Heart left ventricle (tissue), 16 donors: Measurements from ENCODE around the gene SNRNP70. TPM values are rescaled to one million over a fixed set of nuclear protein-coding genes. Genes with fewer than 3 reads are reported as not detected.

Source experiments
- ATAC-seq, 4 donors: fragments of 200-7000 bp; cut with Tn5 transposase; one replicate each; pipeline ENCODE4 v1.9.1; 2020 to 2022; ENCODE audit warnings: moderate library complexity in 4 of 4, mild to moderate bottlenecking in 3 of 4, moderate number of reproducible peaks in 1 of 4
- DNase-seq, 5 donors: peaks; one replicate each; pipeline ENCODE4 v3.0.0-alpha.2; 2020
- H3K27ac ChIP-seq, 12 donors: fragments of 200-600 bp; sonication (generic) in 4 of 12; one replicate each; pipeline versions ENCODE4 v1.5.0 to v1.8.0; 2016 to 2022; ENCODE audit warnings: mild to moderate bottlenecking in 2 of 12
- H3K27me3 ChIP-seq, 9 donors: fragments of 200-600 bp; sonication (generic) in 2 of 9; one replicate each; pipeline versions ENCODE4 v1.5.1 to v1.8.0; 2016 to 2022; ENCODE audit warnings: mild to moderate bottlenecking in 3 of 9
- H3K36me3 ChIP-seq, 9 donors: fragments of 200-600 bp; sonication (generic) in 2 of 9; one replicate each; pipeline versions ENCODE4 v1.5.0 to v1.8.0; 2018 to 2022; ENCODE audit warnings: mild to moderate bottlenecking in 2 of 9
- H3K4me1 ChIP-seq, 12 donors: fragments of 200-600 bp; sonication (generic) in 4 of 12; one replicate each; pipeline versions ENCODE4 v1.5.0 to v1.8.0; 2016 to 2022; ENCODE audit warnings: mild to moderate bottlenecking in 3 of 12
- H3K4me3 ChIP-seq, 12 donors: fragments of 200-600 bp; sonication (generic) in 4 of 12; one replicate each; pipeline versions ENCODE4 v1.5.0 to v1.8.0; 2017 to 2022; ENCODE audit warnings: mild to moderate bottlenecking in 9 of 12, moderate library complexity in 4 of 12
- H3K9me3 ChIP-seq, 12 donors: fragments of 200-600 bp; sonication (generic) in 4 of 12; one replicate each; pipeline versions ENCODE4 v1.5.0 to v1.8.0; 2016 to 2022; ENCODE audit warnings: mild to moderate bottlenecking in 1 of 12
- POLR2A ChIP-seq, 2 donors: fragments of 450-650 bp; IDR thresholded peaks; one replicate each; pipeline ENCODE4 v1.6.1; 2017; ENCODE audit warnings: antibody characterized with exemption in 2 of 2, mild to moderate bottlenecking in 2 of 2, moderate library complexity in 2 of 2
- WGBS, 4 donors: extraction: QIAGEN DNeasy Blood & Tissue Kit in 2 of 4; methylation state at CpG; one replicate each; pipeline versions ENCODE4 v1.1.5 to v1.1.7; 2013 to 2018; 5-methylcytosine and 5-hydroxymethylcytosine counted together
- intact Hi-C, 10 donors: fragments of 100-400 bp; cut with DNase I; formaldehyde crosslinking; loops; one replicate each; pipeline versions ENCODE4 v1.11.1 to v1.14.2; 2022
- polyA plus RNA-seq, 2 donors: library from polyadenylated mRNA; stranded (reverse); fragments of 200-250 nt; gene quantifications; one replicate each; pipeline ENCODE4 v1.2.3, GENCODE V29; 2013
- total RNA-seq, 9 donors: library from RNA; depleted of rRNA in 2 of 9; stranded (reverse); fragments of >200 nt in 2 of 9; fragmentation: NEBNext Ultra II Directional in 3 of 9; extraction: Animal tissue kit (Norgen Biotek cat#: 25700) in 3 of 9; gene quantifications; one replicate each; pipeline versions ENCODE4 v1.1.0 to v1.2.4, GENCODE V29; 2016 to 2023
- TF ChIP-seq, protein P1 (sequence below), 12 donors: fragments of 200-600 bp; sonication (generic) in 4 of 12; IDR thresholded peaks; one replicate each; pipeline versions ENCODE4 v1.5.0 to v1.8.0; 2018 to 2022; ENCODE audit warnings: antibody characterized with exemption in 12 of 12, mild to moderate bottlenecking in 5 of 12
- donor health status: ischemic (EF 13 %, LVEDD 7.1; RV severe dilation, severe dysfunction).
- donor health status: healthy with polysubstance abuse.
- donor health status: DM: no; HTN: yes; CAD: no.
- donor health status: DM: no; HTN: no; CAD: no.
- donor health status: ischemic (EF 25% LVEDD 6.9; RV normal size, moderate dysfunction).
- donor health status: ischemic (EF 25% LVEDD 5.7; RV mildly dilated, moderate dysfunction).
- donor health status: healthy.
- donor health status: DM: yes; HTN: yes; CAD: no.
- donor health status: ischemic (EF 35%, LVEDD 5.7; RV mildly dilated, moderate dysfunction).
- donor health status: nonischemic (EF 11% LVEDD 7.7; RV severe dilation, severe dysfunction).
- donor health status: DM: yes; HTN: yes; CAD: no.
- donor health status: PGD.
- donor health status: ischemic (EF 29% LVEDD 5.4; RV normal size, mild dysfunction).
- donor health status: nonischemic (EF 23%, LVEDD 6.1; RV moderate dilation, normal function).

Gene SNRNP70
- total and polyA plus RNA-seq, 11 donors, result 61.6 to 163 (median 96.6) TPM

GRCh38 chr19:49080392-49080791, 4.9 kb upstream of the SNRNP70 start:
- peaks cover 0 to 7% (median 5%) of the 10 kb centered on the region in 12 donors for H3K4me1 ChIP-seq
- peaks cover 0 to 3% (median 0%) of the 10 kb centered on the region in 9 donors for H3K27me3 ChIP-seq
- H3K4me3 ChIP-seq, result no peak overlapping the region
- H3K36me3 ChIP-seq, result no peaks in the 10 kb centered on the region
- WGBS, 4 donors, result 77 to 94% (median 91%) methylated on average over 4 of the region's 4 CpGs
- H3K9me3 ChIP-seq, result no peaks in the 10 kb centered on the region
- intact Hi-C loops, result no loop called here
- no peak for TF ChIP-seq POLR2A (IDR thresholded peaks at IDR 0.05)
- TF ChIP-seq, protein P1, sequence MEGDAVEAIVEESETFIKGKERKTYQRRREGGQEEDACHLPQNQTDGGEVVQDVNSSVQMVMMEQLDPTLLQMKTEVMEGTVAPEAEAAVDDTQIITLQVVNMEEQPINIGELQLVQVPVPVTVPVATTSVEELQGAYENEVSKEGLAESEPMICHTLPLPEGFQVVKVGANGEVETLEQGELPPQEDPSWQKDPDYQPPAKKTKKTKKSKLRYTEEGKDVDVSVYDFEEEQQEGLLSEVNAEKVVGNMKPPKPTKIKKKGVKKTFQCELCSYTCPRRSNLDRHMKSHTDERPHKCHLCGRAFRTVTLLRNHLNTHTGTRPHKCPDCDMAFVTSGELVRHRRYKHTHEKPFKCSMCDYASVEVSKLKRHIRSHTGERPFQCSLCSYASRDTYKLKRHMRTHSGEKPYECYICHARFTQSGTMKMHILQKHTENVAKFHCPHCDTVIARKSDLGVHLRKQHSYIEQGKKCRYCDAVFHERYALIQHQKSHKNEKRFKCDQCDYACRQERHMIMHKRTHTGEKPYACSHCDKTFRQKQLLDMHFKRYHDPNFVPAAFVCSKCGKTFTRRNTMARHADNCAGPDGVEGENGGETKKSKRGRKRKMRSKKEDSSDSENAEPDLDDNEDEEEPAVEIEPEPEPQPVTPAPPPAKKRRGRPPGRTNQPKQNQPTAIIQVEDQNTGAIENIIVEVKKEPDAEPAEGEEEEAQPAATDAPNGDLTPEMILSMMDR (IDR thresholded peaks at IDR 0.05), result no peak
- DNase-seq (no peak), ATAC-seq (no peak)
- no peak overlapping the region for H3K27ac ChIP-seq

DNA sequence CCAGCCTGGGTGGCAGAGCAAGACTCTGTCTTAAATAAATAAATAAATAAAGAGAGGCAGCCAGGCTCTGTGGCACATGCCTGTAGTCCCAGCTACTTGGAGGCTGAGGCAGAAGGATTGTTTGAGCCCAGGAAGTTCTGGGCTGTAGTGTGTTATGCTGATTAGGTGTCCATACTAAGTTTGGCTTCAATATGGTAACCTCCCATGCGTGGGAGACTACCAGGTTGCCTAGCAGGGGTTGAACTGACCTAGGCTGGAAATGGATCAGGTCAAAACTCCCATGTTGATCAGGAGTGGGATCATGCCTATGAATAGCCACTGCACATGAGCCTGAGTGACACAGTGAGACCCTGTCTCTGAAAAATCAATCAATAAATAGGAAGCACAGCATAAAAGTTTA, 4.0 kb upstream of the SNRNP70 start:
- DNase-seq, result no peak
- ATAC-seq, result no peak
- Histone ChIP-seq H3K4me3 (no peak overlapping the region), H3K27me3 (peaks cover 0 to 3% (median 0%) of the 10 kb centered on the region in 9 donors), H3K9me3 (no peaks in the 10 kb centered on the region), H3K4me1 (peaks cover 0 to 10% (median 8%) of the 10 kb centered on the region in 12 donors), H3K27ac (no peak overlapping the region), H3K36me3 (no peaks in the 10 kb centered on the region)
- intact Hi-C loops, result no loop called here
- TF ChIP-seq, protein P1 (IDR thresholded peaks at IDR 0.05), result no peak
- TF ChIP-seq POLR2A (IDR thresholded peaks at IDR 0.05), result no peak
- WGBS, 4 donors, result 76 to 100% (median 91%) methylated on average over 1 of the region's 1 CpG

- peaks cover 0 to 3% (median 0%) of the 10 kb centered on the region in 9 donors for H3K27me3 ChIP-seq
- intact Hi-C loops, result loop anchor here in 1 of 10 donors (5.0 kb wide), 1 partner anchor 73 kb away; the partner anchor contains the start of genes HRC and TRPM4
- no peaks in the 10 kb centered on the region for H3K9me3 ChIP-seq
- H3K27ac ChIP-seq, result peak overlapping the region; percentile 42 to 94 (median 87)
- peaks cover 0 to 36% (median 27%) of the 10 kb centered on the region in 12 donors for H3K4me1 ChIP-seq
- TF ChIP-seq, protein P1 (IDR thresholded peaks at IDR 0.05), result no peak
- no peak for TF ChIP-seq POLR2A (IDR thresholded peaks at IDR 0.05)
- peak overlapping the region in 11 of 12 donors; percentile 83 to 99 (median 90) for H3K4me3 ChIP-seq
- ATAC-seq, result no peak
- WGBS, 4 donors, result 69 to 71% (median 70%) methylated on average over 26 of the region's 26 CpGs
- DNase-seq, result no peak
- peaks cover 0 to 28% (median 22%) of the 10 kb centered on the region in 9 donors for H3K36me3 ChIP-seq
Measured at GRCh38 chr19:49084206-49085019, 838 bp upstream of the SNRNP70 start.

DNA sequence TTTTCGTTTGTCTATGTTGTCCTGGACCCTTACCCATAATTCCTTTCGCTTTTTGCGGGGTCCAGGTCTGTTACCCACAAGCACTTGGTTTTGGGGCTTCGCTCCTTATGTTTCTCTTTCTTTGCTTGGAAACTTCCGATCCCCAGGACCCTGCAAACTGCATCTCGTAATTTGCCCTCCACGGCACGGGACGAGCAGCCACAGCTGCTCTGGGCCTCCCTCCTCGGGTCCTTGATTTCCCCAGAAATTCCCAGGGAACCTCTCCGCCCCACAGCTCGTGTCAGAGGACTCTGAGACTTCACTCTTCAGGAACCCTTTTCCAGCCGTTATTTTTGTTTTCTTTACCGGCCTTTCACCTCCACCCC, 599 bp downstream of the SNRNP70 start:
- DNase-seq, result no peak
- peaks cover 0 to 36% (median 27%) of the 10 kb centered on the region in 12 donors for H3K4me1 ChIP-seq
- H3K27me3 ChIP-seq, result peaks cover 0 to 3% (median 0%) of the 10 kb centered on the region in 9 donors
- no peaks in the 10 kb centered on the region for H3K9me3 ChIP-seq
- 0 to 1% (median 0%) methylated on average over 14 of the region's 14 CpGs for WGBS, 4 donors
- intact Hi-C loops, result loop anchor here in 1 of 10 donors (5.0 kb wide), 1 partner anchor 71 kb away; the partner anchor contains the start of genes HRC and TRPM4
- TF ChIP-seq, protein P1 (IDR thresholded peaks at IDR 0.05), result no peak
- TF ChIP-seq POLR2A (IDR thresholded peaks at IDR 0.05), result no peak
- H3K36me3 ChIP-seq, result peaks cover 3 to 43% (median 36%) of the 10 kb centered on the region in 9 donors
- peak overlapping the region; percentile 42 to 94 (median 87) for H3K27ac ChIP-seq
- H3K4me3 ChIP-seq, result peak overlapping the region; percentile 81 to 99 (median 90)
- ATAC-seq, result no peak
